ENCODE measurements around the gene TMEM123. TPM values are rescaled to one million over a fixed set of nuclear protein-coding genes. Genes with fewer than 3 reads are reported as not detected.

The TMEM123 gene
- total and polyA plus RNA-seq, 2 of the 13 experiments (the other 11 are each of a cell fraction or from before 2014, with no cell fraction given): 365 to 2,761 TPM

GRCh38 chr11:102436976-102437375, 15.6 kb downstream of the TMEM123 start:
- TF ChIP-seq CBX1 (IDR thresholded peaks at IDR 0.05; ENCODE audit: low read depth): no peak
- TF ChIP-seq CBX5 (CRISPR knock-in tag; IDR thresholded peaks at IDR 0.05; ENCODE audit: borderline replicate concordance): no peak
- no peak for TF ChIP-seq ZNF879 (CRISPR knock-in tag; IDR thresholded peaks at IDR 0.05)
- TF ChIP-seq GMEB1 (CRISPR knock-in tag; IDR thresholded peaks at IDR 0.05; ENCODE audit: borderline replicate concordance): no peak
- ChIA-PET CTCF (ENCODE audit: low intra/inter-chr PET ratio, low total read pairs) (no interaction called here), POLR2A (no interaction called here)
- Histone ChIP-seq H3K27ac (ENCODE audit: extremely low read length, insufficient read depth, low read length) (no peak overlapping the region), H2AFZ (ENCODE audit: low read length) (no peak overlapping the region), H3K4me1 (ENCODE audit: insufficient read depth, low read length) (peaks cover 51% of the 10 kb centered on the region), H3K4me2 (ENCODE audit: low read depth, low read length) (no peak overlapping the region), H3K9me3 (ENCODE audit: low read length) (peaks cover 21% of the 10 kb centered on the region; the same call in 1 of the 2 replicates), H3K9ac (ENCODE audit: insufficient read depth, low read depth, low read length) (no peak overlapping the region), H3K4me3 (replicated peaks in 1 of 3; ENCODE audit: insufficient read depth in 1 of 3, low read depth in 2 of 3, low read length in 3 of 3) (no peak overlapping the region), H3K36me3 (replicated peaks in 1 of 2; ENCODE audit: control insufficient read depth in 1 of 2, insufficient read depth in 2 of 2, low read length in 2 of 2) (peaks cover 17 to 60% of the 10 kb centered on the region in 2 experiments), H3K79me2 (ENCODE audit: insufficient read depth, low read length) (peaks cover 87% of the 10 kb centered on the region), H3K27me3 (ENCODE audit: control insufficient read depth in 1 of 2, insufficient read depth in 2 of 2, low read length in 2 of 2) (no peaks in the 10 kb centered on the region), H4K20me1 (ENCODE audit: insufficient read depth, low read length) (peaks cover 66% of the 10 kb centered on the region)
- no TSS peak for BruUV-seq (replicated peaks)
- in situ Hi-C loops (cut with HindIII; ENCODE audit: extremely low pct_ligation_motif_present, low pct_unique_long_range_greater_than_20kb): no loop called here
- no peak for ATAC-seq
- WGBS (ENCODE audit: low lambda C conversion rate): 94% methylated on average over 2 of the region's 2 CpGs
- no peak for FAIRE-seq
- DNase-seq (ENCODE audit: low spot score): no peak
- intact Hi-C loops (cut with micrococcal nuclease; ENCODE audit: unreplicated experiment): no loop called here

GRCh38 chr11:102436561-102436960, 16.0 kb downstream of the TMEM123 start:
- intact Hi-C loops (cut with micrococcal nuclease; ENCODE audit: unreplicated experiment): no loop called here
- no peak overlapping the region for H3K4me3 ChIP-seq (replicated peaks in 1 of 3; ENCODE audit: insufficient read depth in 1 of 3, low read depth in 2 of 3, low read length in 3 of 3)
- DNase-seq (ENCODE audit: low spot score) (no peak), FAIRE-seq (no peak), ATAC-seq (no peak)
- no peaks in the 10 kb centered on the region for H3K27me3 ChIP-seq (ENCODE audit: control insufficient read depth in 1 of 2, insufficient read depth in 2 of 2, low read length in 2 of 2)
- peaks cover 89% of the 10 kb centered on the region for H3K79me2 ChIP-seq (ENCODE audit: insufficient read depth, low read length)
- no peak overlapping the region for H2AFZ ChIP-seq (ENCODE audit: low read length)
- H3K9ac ChIP-seq (ENCODE audit: insufficient read depth, low read depth, low read length): no peak overlapping the region
- H4K20me1 ChIP-seq (ENCODE audit: insufficient read depth, low read length): peaks cover 69% of the 10 kb centered on the region
- CTCF ChIA-PET (ENCODE audit: low intra/inter-chr PET ratio, low total read pairs): no interaction called here
- POLR2A ChIA-PET: no interaction called here
- 96% methylated on average over 3 of the region's 3 CpGs for WGBS (ENCODE audit: low lambda C conversion rate)
- H3K4me1 ChIP-seq (ENCODE audit: insufficient read depth, low read length): peaks cover 55% of the 10 kb centered on the region
- H3K36me3 ChIP-seq (replicated peaks in 1 of 2; ENCODE audit: control insufficient read depth in 1 of 2, insufficient read depth in 2 of 2, low read length in 2 of 2): peaks cover 17 to 65% of the 10 kb centered on the region in 2 experiments
- no TSS peak for BruUV-seq (replicated peaks)
- in situ Hi-C loops (cut with HindIII; ENCODE audit: extremely low pct_ligation_motif_present, low pct_unique_long_range_greater_than_20kb): no loop called here
- no peak overlapping the region for H3K4me2 ChIP-seq (ENCODE audit: low read depth, low read length)
- H3K9me3 ChIP-seq (ENCODE audit: low read length): peaks cover 21% of the 10 kb centered on the region; the same call in 1 of the 2 replicates
- no peak overlapping the region for H3K27ac ChIP-seq (ENCODE audit: extremely low read length, insufficient read depth, low read length)
- TF ChIP-seq TFDP1 (CRISPR knock-in tag; IDR thresholded peaks at IDR 0.05; ENCODE audit: borderline replicate concordance) (no peak), ZNF281 (CRISPR knock-in tag; IDR thresholded peaks at IDR 0.05; ENCODE audit: borderline replicate concordance) (no peak), ZBTB10 (CRISPR knock-in tag; IDR thresholded peaks at IDR 0.05; ENCODE audit: borderline replicate concordance) (no peak), HDAC2 (CRISPR knock-in tag; IDR thresholded peaks at IDR 0.05) (no peak), ZNF576 (CRISPR knock-in tag; IDR thresholded peaks at IDR 0.05) (no peak)

Data from HepG2 (cell line).